ENCODE data around the gene ZFYVE1. TPM values are rescaled to one million over a fixed set of nuclear protein-coding genes. Genes with fewer than 3 reads are reported as not detected.

Gene ZFYVE1
- total RNA-seq, 6 experiments from 2014 or later: 13.6 to 18.3 (median 15.6) TPM

DNA sequence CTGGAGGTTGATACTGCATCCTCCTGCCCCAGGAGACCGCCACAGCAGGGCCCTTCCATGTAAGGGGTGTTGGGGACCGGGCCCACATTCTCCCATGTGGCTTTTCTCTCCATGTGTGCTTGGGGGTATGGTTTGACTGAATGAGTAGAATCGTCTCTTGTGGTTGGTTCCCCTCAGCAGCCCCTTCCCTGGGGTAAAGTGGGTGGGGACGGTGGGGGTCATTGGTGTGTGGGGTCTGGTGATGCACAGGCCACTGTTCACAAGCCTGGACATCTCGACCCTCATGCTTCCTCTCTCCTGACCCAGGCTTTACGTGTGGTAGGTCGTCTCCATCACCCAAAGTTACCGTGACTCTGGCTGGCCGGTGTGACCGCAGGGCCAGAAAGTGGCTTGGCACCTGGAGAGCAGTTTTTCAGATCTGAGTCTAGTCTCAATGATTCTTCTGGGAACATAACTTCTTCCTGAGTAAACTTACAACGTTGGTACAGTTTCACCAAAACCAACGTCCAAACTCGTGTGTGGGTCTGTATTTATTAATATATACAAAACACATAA lies 83.0 kb downstream of the ZFYVE1 start:
- no peak overlapping the region for H3K4me3 Mint-ChIP-seq
- no peak overlapping the region for H3K27ac Mint-ChIP-seq
- DNase-seq: no peak
- H3K4me1 Mint-ChIP-seq (ENCODE audit: low read depth): no peaks in the 10 kb centered on the region
- H3K9me3 Mint-ChIP-seq: no peaks in the 10 kb centered on the region
- TF ChIP-seq, protein P1, sequence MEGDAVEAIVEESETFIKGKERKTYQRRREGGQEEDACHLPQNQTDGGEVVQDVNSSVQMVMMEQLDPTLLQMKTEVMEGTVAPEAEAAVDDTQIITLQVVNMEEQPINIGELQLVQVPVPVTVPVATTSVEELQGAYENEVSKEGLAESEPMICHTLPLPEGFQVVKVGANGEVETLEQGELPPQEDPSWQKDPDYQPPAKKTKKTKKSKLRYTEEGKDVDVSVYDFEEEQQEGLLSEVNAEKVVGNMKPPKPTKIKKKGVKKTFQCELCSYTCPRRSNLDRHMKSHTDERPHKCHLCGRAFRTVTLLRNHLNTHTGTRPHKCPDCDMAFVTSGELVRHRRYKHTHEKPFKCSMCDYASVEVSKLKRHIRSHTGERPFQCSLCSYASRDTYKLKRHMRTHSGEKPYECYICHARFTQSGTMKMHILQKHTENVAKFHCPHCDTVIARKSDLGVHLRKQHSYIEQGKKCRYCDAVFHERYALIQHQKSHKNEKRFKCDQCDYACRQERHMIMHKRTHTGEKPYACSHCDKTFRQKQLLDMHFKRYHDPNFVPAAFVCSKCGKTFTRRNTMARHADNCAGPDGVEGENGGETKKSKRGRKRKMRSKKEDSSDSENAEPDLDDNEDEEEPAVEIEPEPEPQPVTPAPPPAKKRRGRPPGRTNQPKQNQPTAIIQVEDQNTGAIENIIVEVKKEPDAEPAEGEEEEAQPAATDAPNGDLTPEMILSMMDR (IDR thresholded peaks at IDR 0.05): no peak
- H3K27me3 Mint-ChIP-seq (ENCODE audit: insufficient read depth): peaks cover 3% of the 10 kb centered on the region; the same call in 1 of the 2 replicates
- H3K36me3 Mint-ChIP-seq (ENCODE audit: low read depth): peaks cover 24% of the 10 kb centered on the region

DNA sequence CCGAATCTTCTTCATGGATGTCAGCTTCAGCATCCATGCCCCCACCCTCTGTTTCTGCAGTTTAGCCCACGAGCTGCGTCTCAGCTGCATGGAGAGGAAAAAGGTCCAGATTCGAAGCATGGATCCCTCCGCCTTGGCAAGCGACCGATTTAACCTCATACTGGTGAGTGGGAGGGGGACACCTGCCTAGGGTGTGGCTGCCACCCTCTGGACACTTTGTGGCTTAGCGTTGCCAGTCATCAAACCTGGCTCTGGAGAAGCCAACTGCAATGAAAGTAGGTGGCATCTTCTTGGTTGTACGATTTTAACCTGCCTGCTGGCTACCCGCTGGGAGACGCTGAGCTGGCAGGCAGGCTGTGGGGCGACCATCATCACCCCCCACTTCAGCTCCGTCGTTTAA lies 84.0 kb downstream of the ZFYVE1 start:
- TF ChIP-seq, protein P1 (IDR thresholded peaks at IDR 0.05): no peak
- Mint-ChIP-seq H3K4me3 (no peak overlapping the region), H3K9me3 (no peaks in the 10 kb centered on the region), H3K4me1 (ENCODE audit: low read depth) (no peaks in the 10 kb centered on the region), H3K27me3 (ENCODE audit: insufficient read depth) (peaks cover 3% of the 10 kb centered on the region; the same call in 1 of the 2 replicates), H3K27ac (no peak overlapping the region), H3K36me3 (ENCODE audit: low read depth) (peaks cover 24% of the 10 kb centered on the region)
- no peak for DNase-seq

DNA sequence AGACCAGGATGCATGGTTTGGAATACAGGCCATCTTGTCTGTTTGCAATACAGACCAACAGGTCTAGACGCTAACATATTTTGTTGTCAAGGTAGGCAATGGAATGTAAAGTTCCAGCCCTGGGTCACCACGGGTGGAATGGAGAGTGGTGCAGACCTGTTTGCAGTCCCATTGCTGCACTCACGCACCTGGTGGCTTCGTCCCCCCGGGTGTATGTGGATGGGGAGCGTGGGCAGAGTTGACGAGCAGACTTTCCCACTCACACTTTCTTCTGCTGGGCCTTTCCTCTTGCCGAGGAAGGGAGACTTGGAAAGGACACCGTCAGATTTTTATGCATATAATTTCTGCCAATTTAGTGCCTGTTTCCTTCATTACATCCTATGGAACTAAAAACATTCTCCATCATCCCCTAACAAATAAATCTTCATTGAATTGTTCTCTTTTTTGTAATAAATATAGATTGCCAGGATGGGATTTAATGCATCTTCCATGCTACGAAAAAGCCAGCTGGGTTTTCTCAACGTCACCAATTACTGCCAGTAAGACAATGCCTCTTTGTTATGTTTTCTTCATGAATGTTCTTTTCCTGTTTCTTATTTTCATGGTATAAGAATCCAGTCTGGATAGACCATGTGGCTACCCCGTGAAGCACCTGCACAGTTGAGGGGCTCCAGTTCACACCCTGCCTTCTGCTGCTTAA lies 85.5 kb downstream of the ZFYVE1 start:
- DNase-seq: no peak
- Mint-ChIP-seq H3K27ac (no peak overlapping the region), H3K36me3 (ENCODE audit: low read depth) (peaks cover 24% of the 10 kb centered on the region)

DNA sequence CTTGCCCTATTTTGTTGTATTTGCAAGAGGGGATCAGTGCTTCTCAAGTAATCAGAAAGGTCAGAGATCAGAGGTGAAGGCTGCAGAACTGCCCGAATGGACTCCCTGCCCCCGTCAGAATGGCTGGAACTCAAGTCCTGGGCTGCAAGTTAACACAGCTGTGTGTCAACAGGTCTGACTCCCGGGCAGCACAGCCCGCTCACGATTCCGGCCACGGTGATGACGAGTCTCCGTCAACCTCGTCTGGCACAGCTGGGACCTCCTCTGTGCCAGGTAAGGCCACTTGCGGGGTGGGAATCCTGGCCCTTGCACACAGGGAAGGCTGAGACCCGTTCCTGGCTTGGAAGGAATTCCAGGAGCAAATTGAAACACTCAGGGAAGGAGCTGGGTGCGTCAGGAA lies 87.3 kb downstream of the ZFYVE1 start:
- Mint-ChIP-seq H3K4me1 (ENCODE audit: low read depth) (no peaks in the 10 kb centered on the region), H3K27me3 (ENCODE audit: insufficient read depth) (no peaks in the 10 kb centered on the region), H3K36me3 (ENCODE audit: low read depth) (peaks cover 14% of the 10 kb centered on the region), H3K4me3 (no peak overlapping the region), H3K27ac (no peak overlapping the region), H3K9me3 (no peaks in the 10 kb centered on the region)
- no peak for DNase-seq
- TF ChIP-seq, protein P1 (IDR thresholded peaks at IDR 0.05): no peak

More for the DNA sequence above, 85.5 kb downstream of the ZFYVE1 start:
- TF ChIP-seq, protein P1 (IDR thresholded peaks at IDR 0.05): no peak
- no peaks in the 10 kb centered on the region for H3K9me3 Mint-ChIP-seq
- no peaks in the 10 kb centered on the region for H3K27me3 Mint-ChIP-seq (ENCODE audit: insufficient read depth)
- H3K4me1 Mint-ChIP-seq (ENCODE audit: low read depth): no peaks in the 10 kb centered on the region
- H3K4me3 Mint-ChIP-seq: no peak overlapping the region

DNA sequence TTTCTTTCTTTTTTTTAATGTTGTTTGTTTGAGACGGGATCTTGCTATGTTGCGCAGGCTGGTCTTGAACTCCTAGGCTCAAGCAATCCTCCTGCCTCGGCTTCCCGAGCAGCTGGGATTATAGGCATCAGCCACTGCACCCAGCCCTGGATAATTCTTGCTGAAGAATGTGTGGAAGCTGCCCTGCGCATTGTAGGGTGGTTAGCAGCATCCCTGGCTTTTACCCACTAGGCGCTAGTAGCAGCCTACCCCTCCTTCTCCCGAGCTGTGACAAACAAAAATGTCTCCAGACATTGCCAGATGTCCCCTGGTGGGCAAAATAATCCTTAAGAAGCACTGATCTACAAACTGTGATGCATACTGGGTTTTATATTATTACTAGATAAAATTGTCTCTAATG lies 94.0 kb downstream of the ZFYVE1 start:
- TF ChIP-seq, protein P1 (IDR thresholded peaks at IDR 0.05): no peak

More for the DNA sequence above, 94.0 kb downstream of the ZFYVE1 start:
- Mint-ChIP-seq H3K9me3 (no peaks in the 10 kb centered on the region), H3K4me3 (no peak overlapping the region), H3K27me3 (ENCODE audit: insufficient read depth) (no peaks in the 10 kb centered on the region; the same call in 1 of the 2 replicates), H3K36me3 (ENCODE audit: low read depth) (peaks cover 5% of the 10 kb centered on the region; the same call in 1 of the 2 replicates), H3K27ac (no peak overlapping the region), H3K4me1 (ENCODE audit: low read depth) (no peaks in the 10 kb centered on the region)
- DNase-seq: no peak

All from HFFc6 (cell line).